ENCODE measurements around the gene IFRD1.

Gene IFRD1

DNA sequence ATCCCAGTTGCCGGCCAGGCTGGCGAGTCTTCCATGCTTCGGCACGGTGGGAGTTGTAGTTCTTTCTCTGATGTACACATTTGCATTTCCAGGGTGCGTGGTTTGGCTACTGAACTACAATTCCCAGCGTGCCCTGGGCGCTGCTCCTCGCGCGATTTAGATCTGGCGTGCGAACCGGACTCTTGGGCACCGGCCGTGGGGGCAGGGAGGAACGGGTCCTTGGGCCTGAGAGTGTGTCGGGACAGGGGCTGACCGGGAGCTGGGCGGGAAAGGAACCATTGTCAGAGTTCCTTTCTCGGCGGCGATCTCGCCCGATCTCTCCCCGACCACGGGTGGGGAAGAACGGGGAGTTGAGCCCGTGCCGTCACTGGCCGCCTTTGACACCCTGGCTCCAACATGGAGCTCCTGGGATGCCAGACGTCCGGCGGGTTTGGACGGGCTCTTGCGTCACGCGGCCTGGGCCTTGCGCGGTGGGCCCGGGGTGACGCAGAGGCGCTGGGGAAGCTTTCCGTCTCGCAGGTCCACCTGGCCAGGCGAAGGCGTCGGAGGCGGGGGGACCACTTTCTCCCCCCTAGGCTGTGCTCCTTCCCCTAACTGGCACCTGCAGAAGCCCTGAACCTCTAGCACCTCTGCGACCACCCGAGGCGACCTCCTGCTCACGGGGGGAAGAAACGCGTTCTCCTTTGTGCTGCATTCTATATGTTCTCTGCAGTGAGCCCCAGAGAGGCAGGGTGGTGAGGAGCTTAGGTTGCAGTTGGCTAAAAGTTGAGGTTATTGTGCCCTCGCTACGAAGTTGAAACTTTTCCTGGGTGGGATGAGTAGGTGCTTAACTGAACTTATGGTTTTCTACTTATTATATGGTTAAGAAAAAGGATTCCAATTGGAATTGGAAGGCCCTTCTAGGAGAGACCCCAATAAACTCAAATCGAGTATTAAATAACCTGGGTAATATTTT, 824 bp downstream of the IFRD1 start:
- no peak for TF ChIP-seq GATA3 (IDR thresholded peaks at IDR 0.05; ENCODE audit: low read depth, low read length)
- TF ChIP-seq GATA2 (IDR thresholded peaks at IDR 0.05; ENCODE audit: low read depth, low read length), result peak; percentile 78

GRCh38 chr7:112452102-112452888, 2.0 kb downstream of the IFRD1 start:
- TF ChIP-seq GATA3 (IDR thresholded peaks at IDR 0.05; ENCODE audit: low read depth, low read length), result no peak
- no peak for TF ChIP-seq GATA2 (IDR thresholded peaks at IDR 0.05; ENCODE audit: low read depth, low read length)

DNA sequence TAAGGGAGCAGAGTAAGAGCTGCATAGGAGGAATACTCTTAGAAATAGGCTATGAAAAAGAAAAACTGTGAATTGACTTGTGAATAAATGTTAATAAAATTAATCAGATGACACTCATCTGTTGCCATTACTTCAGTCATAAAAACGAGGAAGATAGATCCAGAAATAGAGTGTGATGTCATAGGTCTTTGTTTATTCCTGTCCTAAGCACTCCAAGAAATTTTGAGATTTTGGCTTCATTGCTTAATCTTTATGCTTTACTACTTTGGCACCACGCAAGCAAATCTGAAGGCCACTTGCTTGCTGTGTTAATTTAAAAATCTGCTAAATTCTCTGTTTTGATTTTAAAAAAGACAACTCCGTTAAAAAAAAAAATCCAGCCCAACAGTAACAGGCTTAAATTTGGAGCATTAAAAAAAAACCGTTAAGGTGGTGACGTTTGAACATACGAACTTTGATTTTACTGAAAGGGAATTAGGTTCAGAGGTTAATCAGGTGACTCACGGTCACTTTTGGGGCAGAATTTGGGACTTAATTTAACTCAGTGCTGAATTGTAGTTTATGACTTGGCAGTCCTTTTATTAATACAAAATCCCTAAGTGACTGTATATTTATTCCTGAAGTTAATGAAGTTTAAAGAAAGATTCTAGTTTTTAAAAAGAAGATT, 3.4 kb downstream of the IFRD1 start:
- no peak for TF ChIP-seq GATA3 (IDR thresholded peaks at IDR 0.05; ENCODE audit: low read depth, low read length)
- TF ChIP-seq GATA2 (IDR thresholded peaks at IDR 0.05; ENCODE audit: low read depth, low read length), result no peak

- TF ChIP-seq GATA2 (IDR thresholded peaks at IDR 0.05; ENCODE audit: low read depth, low read length) (no peak), GATA3 (IDR thresholded peaks at IDR 0.05; ENCODE audit: low read depth, low read length) (no peak)
Observed at GRCh38 chr7:112459645-112460044, 9.4 kb downstream of the IFRD1 start.

- TF ChIP-seq GATA3 (IDR thresholded peaks at IDR 0.05; ENCODE audit: low read depth, low read length) (no peak), GATA2 (IDR thresholded peaks at IDR 0.05; ENCODE audit: low read depth, low read length) (no peak)
Observed at GRCh38 chr7:112462236-112462635, 12.0 kb downstream of the IFRD1 start.

- TF ChIP-seq GATA3 (IDR thresholded peaks at IDR 0.05; ENCODE audit: low read depth, low read length) (no peak), GATA2 (IDR thresholded peaks at IDR 0.05; ENCODE audit: low read depth, low read length) (no peak)
Observed at GRCh38 chr7:112467867-112468266, 17.6 kb downstream of the IFRD1 start.

DNA sequence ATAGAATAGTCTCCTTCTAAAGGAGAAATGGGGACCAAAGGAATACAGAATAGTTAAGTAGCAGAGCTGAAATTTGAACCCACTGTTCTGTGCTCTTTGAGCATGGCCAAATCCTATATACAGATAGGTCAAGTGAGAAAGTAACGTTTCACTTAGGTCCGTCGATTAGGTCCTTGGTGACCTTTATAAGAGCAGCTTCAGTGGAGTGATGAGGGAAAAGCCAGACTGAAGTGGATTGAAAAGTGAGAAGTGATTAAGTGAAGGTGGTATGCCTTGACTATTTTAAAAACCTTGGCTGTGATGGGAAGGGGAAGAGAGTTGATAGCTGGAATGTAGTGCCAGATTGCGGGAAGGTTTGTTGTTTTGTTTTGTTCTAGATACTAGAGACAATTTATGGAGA, 19.9 kb downstream of the IFRD1 start:
- TF ChIP-seq GATA2 (IDR thresholded peaks at IDR 0.05; ENCODE audit: low read depth, low read length) (no peak), GATA3 (IDR thresholded peaks at IDR 0.05; ENCODE audit: low read depth, low read length) (no peak)

GRCh38 chr7:112476390-112477052, 26.3 kb downstream of the IFRD1 start:
- no peak for TF ChIP-seq GATA3 (IDR thresholded peaks at IDR 0.05; ENCODE audit: low read depth, low read length)
- no peak for TF ChIP-seq GATA2 (IDR thresholded peaks at IDR 0.05; ENCODE audit: low read depth, low read length)

DNA sequence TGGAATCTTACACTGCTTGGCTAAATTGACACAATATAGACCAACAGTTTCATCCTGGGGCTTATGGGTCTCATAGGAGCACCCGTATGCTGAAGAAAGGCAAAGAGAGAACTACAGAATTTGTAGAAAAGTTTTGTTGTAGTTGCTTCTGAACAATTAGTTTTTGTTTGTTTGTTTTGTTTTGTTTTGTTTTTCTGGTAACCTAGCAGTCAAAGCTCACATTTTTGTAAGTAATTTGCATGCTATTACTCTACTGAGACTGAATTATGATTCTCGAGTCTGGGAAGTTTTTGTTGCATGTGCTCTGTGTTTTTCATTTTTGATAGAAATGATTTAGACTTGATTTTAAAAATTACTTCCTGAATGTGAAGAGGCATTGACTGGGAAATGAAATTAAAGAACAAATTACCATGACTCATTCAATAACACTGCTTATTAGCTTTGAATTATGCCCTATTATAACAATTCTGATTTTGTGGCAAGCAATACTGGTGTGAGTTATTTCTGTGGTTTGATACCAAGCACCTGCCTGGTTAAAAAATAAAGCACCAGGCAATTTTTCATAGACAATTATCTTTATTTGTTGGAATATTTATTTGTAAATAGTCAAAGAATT, 31.0 kb downstream of the IFRD1 start:
- TF ChIP-seq GATA3 (IDR thresholded peaks at IDR 0.05; ENCODE audit: low read depth, low read length) (no peak), GATA2 (IDR thresholded peaks at IDR 0.05; ENCODE audit: low read depth, low read length) (no peak)

DNA sequence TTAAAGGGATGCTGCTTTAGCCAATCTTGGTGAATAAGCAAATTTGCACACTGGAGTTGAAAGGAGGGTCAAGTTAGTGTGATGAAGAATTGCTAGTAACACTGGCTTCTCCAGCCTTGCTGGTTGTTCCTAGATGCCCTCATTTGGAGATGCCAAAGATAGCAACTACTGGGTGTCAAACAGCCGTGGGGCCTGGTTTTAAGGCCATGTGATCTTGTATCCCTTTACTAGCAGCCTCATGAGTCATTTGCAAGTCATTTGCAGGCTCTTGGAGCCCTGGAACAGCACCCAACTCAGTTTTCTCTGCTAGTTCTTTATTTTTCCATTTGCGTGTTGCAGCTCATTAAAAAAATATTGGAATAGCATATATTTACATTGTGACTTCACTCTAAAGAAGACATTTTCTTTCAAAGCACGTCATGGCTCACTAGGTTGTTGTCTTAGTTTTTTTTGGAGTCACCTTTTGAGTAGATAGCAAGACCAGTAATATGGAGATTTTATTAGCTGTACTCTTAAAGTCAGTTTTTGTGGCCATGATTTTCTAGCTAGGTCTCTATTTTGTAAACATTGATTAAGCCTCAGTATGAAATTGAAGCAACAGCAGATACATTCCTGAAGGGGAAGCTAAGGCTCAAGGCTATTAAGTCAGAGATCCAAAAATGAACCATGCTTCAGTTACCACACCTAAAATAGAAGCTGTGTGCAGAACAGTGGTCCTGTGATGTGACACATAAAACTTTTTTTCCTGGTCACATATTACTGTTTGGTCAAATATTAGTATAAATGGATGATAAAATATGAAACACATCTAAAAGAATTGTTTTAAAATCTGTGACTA, 31.8 kb downstream of the IFRD1 start:
- no peak for TF ChIP-seq GATA3 (IDR thresholded peaks at IDR 0.05; ENCODE audit: low read depth, low read length)
- peak; percentile 74 for TF ChIP-seq GATA2 (IDR thresholded peaks at IDR 0.05; ENCODE audit: low read depth, low read length)

DNA sequence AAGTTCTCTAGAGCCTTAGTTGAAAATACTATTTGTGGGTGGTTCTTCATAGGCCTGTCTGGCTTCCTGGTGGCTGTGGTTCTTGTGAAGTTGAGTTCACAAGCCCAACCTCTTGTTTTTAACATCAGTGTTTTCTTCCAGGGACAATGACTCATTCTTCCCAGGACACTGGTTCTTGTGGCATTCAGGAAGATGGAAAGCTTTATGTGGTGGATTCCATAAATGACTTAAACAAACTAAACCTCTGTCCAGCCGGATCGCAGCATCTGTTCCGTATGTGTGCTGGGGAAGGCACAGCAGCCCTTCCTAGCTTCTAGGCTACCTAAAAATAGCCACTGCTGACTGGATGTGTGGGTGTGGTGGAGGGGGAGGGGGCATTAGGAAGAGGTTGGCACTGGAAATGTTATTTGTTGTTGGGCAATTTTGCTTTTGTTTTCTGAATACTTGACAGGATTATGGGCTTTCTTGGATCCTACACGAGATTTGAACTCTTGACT, 34.5 kb downstream of the IFRD1 start:
- no peak for TF ChIP-seq GATA2 (IDR thresholded peaks at IDR 0.05; ENCODE audit: low read depth, low read length)
- TF ChIP-seq GATA3 (IDR thresholded peaks at IDR 0.05; ENCODE audit: low read depth, low read length), result no peak

GRCh38 chr7:112485766-112486165, 35.5 kb downstream of the IFRD1 start:
- TF ChIP-seq GATA2 (IDR thresholded peaks at IDR 0.05; ENCODE audit: low read depth, low read length) (no peak), GATA3 (IDR thresholded peaks at IDR 0.05; ENCODE audit: low read depth, low read length) (no peak)
